NCI-H345 treated with DMSO at 0.1 percent for 48 hours (cell line): ENCODE measurements around the gene RGPD6.
"Not testable (repeated sequence)": the region's sequence is repeated elsewhere in the genome, so short reads cannot be mapped to it uniquely, and the experiment has no call there.

Experiments
- DNase-seq: peaks from one replicate; lab custom pipeline; 2025; ENCODE audit not compliant: unreplicated experiment; lab: John Stamatoyannopoulos, UW

Gene RGPD6

DNA sequence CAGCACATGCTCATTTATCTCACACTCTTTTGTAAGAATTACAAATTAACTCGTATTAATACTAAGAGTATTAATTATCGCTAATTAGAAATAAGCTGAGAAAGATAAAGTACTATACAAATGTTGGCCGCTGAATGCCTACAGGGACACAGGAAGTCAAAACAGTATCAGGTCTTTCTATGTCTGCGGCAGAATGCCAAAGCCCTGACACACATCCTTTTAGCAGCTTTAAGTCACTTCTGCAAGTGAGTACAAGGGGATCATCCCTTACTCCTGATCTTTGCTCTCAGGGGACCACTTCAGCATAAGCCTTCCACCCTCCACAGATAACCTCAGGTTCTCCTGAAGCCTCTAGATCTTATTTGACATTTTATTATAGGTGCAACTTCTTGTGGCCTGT is 94.3 kb downstream of the RGPD6 start:
- DNase-seq, result not testable (repeated sequence)

DNA sequence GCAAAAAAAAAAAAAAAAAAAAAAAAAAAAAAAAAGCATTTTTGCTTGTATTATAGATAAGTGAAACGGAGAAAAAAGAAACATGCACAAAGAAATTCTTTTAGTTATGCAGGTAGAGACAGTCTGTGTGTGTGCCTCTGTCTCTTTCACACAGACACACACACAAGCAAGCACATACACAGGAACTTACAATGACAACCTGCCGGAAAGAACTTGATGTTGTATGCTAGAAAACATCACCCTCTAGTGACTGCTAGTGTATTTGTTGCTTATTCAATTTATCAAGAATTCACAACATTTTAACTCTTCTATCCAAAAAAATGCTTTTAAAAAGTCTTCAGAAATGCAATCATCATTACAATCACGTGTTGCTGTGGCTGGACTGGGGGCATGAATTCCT is 95.8 kb downstream of the RGPD6 start:
- not testable (repeated sequence) for DNase-seq

DNA sequence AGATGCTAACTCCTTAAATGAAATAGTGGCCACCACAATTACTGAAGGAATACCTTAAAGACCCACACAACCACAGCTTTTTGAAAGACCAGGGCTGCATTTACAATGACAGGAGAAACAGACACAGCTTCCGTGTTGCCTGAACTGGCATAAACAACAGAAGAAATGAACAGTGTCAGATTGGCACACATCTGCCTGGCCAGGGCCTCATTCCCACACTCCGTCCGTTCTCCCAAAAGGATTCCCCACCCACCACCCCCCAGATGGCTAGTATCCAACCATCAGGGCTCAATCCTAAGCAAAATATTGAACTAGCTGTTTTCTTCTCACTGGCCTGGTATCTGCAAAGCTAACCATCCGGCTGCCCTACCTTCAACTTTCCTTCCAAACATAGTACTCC is 96.9 kb downstream of the RGPD6 start:
- not testable (repeated sequence) for DNase-seq

DNA sequence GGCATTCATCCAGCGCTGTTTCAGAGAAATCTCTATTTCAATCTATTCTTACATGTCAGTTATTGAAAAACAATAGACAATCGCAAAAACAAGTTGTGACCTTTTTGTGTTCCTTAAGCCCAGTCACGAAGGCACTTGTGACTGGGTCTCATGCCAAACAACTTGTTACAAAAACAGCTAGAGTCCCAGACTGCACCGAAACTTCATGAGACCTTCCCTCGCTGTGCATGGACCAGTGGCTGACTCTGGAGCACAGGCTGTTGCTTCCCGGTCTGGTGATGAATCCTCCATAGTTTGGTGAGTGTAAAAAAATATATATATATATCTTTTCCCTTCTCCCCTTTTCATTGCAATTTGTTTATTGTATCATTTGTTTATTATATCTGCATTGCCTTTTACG is 99.7 kb downstream of the RGPD6 start:
- not testable (repeated sequence) for DNase-seq

DNA sequence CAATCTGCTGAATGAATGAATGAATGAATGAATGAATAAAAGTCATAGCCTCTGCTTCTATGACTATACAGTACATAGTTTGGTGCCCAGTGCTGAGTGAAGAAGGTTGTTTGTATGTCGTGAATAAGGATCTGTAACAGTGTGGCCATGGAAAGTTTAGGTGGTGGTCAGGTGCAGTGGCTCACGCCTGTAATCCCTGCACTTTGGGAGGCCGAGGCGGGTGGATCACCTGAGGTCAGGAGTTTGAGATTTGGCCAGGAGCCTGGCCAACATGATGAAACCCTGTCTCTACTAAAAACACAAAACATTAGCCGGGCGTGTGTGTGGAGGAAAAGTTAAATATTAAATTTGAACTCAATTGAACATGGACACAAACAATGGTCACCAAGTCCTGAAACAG is 100.1 kb downstream of the RGPD6 start:
- not testable (repeated sequence) for DNase-seq

DNA sequence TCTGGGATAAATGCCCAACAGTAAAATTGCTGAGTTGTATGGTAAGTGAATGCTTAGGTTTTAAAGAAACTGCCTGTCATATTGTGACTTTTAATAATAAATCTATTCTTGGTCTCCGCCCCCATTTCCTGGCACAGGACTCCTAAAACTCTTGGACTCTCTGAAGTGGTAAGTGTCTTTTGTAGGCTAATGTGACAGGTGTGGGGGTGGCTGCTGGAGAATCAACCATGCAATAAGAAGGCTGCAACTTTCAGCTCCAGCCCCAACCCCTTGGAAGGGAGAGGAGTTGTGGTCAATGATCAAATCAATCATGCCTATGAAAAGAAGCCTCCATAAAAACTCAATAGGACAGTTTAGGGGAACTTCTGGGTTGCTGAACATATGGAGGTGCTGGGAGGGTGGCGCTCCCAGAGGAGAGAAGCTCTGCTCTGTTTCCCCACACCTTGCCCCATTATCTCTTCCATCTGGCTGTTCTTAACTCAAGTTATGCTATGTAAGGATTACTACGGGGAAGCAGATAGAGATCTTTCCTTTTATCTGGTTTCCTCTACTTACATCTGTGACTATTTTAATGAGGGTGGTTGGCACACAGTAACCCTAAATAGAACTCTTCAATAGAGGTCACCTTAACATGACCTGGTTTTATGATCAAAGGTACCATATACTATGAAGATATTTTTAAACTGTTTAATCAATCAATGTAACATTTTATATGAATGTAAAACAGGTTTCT is 101.2 kb downstream of the RGPD6 start:
- not testable (repeated sequence) for DNase-seq

DNA sequence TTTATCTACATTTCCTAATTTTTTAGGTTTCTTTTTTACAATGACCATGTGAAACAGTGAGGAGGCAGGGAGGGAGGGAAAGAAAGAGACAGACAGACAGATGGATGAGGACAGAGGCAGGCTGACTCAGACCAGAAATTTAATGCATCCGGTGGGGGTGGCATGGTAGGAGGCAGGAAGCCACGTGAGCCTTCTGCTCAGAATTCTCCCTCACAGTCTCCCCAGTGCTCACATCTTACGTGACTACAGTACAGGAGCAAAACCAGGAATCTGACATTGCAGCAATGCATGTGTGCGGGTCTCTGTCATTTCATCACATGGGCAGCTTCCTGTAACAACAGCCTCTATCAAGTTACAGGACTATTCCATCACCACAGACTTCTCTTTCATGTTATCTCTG is 102.1 kb downstream of the RGPD6 start:
- DNase-seq, result not testable (repeated sequence)

DNA sequence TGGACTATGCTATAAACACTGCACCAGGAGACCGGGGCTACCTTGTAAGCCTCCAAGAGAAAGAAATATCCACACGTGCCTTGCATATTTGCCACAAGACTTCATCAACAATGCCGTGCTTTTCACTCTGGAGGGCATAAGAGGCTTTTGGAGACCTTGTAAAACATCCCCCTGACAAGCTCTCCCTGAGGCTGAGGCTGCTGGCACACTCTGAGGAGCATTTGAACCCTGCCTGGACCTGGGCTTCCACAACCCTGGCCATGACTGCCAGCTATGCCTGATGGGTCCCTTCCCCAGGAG is 104.0 kb downstream of the RGPD6 start:
- DNase-seq, result not testable (repeated sequence)

DNA sequence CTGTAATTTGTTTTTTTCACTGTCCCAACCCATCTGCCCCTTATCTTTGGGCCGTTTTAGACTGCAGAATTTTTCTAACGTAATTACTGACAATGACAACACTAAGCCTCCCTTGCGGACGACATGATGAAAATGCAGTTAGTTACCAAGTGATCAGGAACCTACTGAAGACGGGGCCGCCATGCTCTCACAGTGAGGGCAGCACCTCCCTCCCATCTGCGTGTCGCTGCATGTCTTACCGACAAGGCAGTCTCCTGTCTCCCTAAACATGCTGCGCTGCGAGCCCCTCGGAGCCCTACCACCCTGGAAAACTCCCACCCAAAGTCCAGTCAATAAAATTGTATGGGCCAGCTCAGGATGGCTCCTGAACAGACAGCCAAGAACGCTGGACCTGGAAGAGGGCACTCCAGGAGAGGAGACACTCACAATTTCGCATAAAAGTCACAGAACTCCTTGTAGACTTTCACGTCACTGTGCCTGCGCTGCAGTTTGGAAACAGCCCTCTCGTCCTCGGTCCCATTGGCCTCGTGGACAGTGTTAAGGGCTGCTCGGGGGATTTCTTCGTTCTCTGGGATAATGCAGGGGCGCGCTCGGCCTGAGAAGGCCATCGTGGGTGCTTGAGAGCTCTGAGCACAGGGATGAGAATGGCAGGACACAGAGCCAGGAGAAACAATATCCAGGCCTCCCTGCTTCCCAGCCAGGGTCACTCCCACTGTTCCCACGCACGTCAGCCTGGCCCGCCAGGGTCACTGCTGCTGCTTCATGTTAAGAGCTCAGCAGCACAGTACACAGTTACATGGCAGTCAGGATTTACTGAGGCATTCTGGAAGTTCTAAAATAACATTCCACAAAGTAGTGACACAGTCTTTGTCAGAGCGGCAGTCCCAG is 104.6 kb downstream of the RGPD6 start, which contains the start of gene LIMS4:
TSS of gene LIMS4 (minus strand) at position 646 of the 888 bp plus-strand sequence. CDS start at position 608, 38 bp downstream.
- DNase-seq, result not testable (repeated sequence)

DNA sequence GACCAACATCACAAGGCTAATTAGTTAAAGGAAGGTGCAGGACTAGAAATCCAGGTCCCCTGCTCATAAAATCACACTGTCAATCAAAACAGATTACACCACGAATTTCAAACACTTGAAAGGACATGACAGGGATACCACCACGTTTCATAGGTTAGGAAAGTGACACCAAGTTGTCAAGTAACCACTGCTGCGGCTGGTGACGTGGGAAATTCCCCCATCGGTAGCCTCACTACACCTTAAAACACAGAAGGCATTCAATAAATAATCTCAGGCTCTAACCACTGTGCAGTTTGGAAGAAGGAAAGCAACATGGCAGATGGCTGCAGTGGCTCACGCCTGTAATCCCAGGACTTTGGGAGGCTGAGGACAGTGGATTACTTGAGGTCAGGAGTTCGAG is 108.1 kb downstream of the RGPD6 start:
- not testable (repeated sequence) for DNase-seq

DNA sequence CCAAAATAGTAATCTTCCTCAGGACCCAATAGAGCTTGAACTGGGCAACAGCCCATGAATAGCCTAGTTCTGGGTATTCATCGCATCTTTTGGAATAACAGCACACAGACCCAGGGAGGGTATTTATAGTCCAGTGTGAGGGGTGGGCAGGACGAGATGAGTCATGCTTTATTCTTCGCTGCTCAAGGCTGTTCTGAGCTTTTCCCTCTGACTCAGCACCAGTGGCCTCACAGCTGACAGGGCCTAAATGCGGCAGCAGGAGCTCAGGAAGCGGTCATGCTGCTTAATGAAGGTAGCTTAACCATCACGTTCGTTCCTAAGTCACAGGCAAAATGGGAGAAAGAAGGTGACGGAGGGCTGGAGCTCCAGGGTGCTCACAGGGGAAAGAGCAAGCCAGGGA is 111.7 kb downstream of the RGPD6 start:
- not testable (repeated sequence) for DNase-seq
